ENCODE data around the gene TMEM44.

TMEM44 gene

GRCh38 chr3:194592798-194593752 lies 40.1 kb downstream of the TMEM44 start (continued):
- TF ChIP-seq ZBTB6 (tag by site-specific recombination; IDR thresholded peaks at IDR 0.05) (0 out of 2 replicates have a peak, but pooled peaks have one; percentile 19), ZNF398 (tag by site-specific recombination; IDR thresholded peaks at IDR 0.05) (no peak), ZNF544 (tag by site-specific recombination; IDR thresholded peaks at IDR 0.05) (no peak), ZNF654 (tag by site-specific recombination; IDR thresholded peaks at IDR 0.05; ENCODE audit: low read depth) (no peak), ZNF214 (tag by site-specific recombination; IDR thresholded peaks at IDR 0.05; ENCODE audit: borderline replicate concordance) (no peak), ZBTB26 (tag by site-specific recombination; optimal IDR thresholded peaks at IDR 0.05) (no peak), ZFP41 (tag by site-specific recombination; IDR thresholded peaks at IDR 0.05; ENCODE audit: borderline replicate concordance) (no peak), ZNF558 (tag by site-specific recombination; IDR thresholded peaks at IDR 0.05) (no peak; the same call in 1 of the 2 replicates), ZNF10 (tag by site-specific recombination; IDR thresholded peaks at IDR 0.05) (no peak; the same call in 1 of the 2 replicates), ZIC2 (tag by site-specific recombination; IDR thresholded peaks at IDR 0.05) (peak; percentile 48; the same call in 1 of the 2 replicates), PRDM6 (tag by site-specific recombination; IDR thresholded peaks at IDR 0.05) (peak; percentile 78), PBX3 (CRISPR knock-in tag; IDR thresholded peaks at IDR 0.05) (no peak), ZSCAN18 (tag by site-specific recombination; IDR thresholded peaks at IDR 0.05) (no peak), ZSCAN30 (tag by site-specific recombination; IDR thresholded peaks at IDR 0.05) (peak; percentile 39; the same call in 1 of the 2 replicates), TRIM28 (IDR thresholded peaks at IDR 0.05; ENCODE audit: borderline replicate concordance, low read length) (no peak), ZNF23 (tag by site-specific recombination; IDR thresholded peaks at IDR 0.05; ENCODE audit: borderline replicate concordance) (no peak), ZNF548 (tag by site-specific recombination; IDR thresholded peaks at IDR 0.05) (no peak), ZNF580 (tag by site-specific recombination; IDR thresholded peaks at IDR 0.05) (no peak), SCRT1 (tag by site-specific recombination; IDR thresholded peaks at IDR 0.05; ENCODE audit: borderline replicate concordance) (no peak), KLF7 (tag by site-specific recombination; IDR thresholded peaks at IDR 0.05; ENCODE audit: borderline replicate concordance) (no peak), ZNF530 (tag by site-specific recombination; IDR thresholded peaks at IDR 0.05; ENCODE audit: low read depth) (no peak), ZNF610 (tag by site-specific recombination; IDR thresholded peaks at IDR 0.05; ENCODE audit: borderline replicate concordance) (no peak), YY2 (tag by site-specific recombination; IDR thresholded peaks at IDR 0.05) (no peak), ZNF664 (tag by site-specific recombination; IDR thresholded peaks at IDR 0.05) (no peak; the same call in 1 of the 2 replicates), ZNF404 (tag by site-specific recombination; IDR thresholded peaks at IDR 0.05) (no peak), ZNF658 (tag by site-specific recombination; IDR thresholded peaks at IDR 0.05) (no peak), GLIS2 (tag by site-specific recombination; IDR thresholded peaks at IDR 0.05) (no peak), HOXD13 (CRISPR knock-in tag; IDR thresholded peaks at IDR 0.05; ENCODE audit: borderline replicate concordance) (peak; percentile 53; the same call in 1 of the 2 replicates), ZNF302 (tag by site-specific recombination; IDR thresholded peaks at IDR 0.05; ENCODE audit: low read depth) (no peak), GLI2 (tag by site-specific recombination; IDR thresholded peaks at IDR 0.05; ENCODE audit: borderline replicate concordance, low read depth) (peak; percentile 28; the same call in 1 of the 2 replicates)

Data from HEK293 (cell line).